GM23248 (cell line): ENCODE results near the gene TMEM74B. TPM values are rescaled to one million over a fixed set of nuclear protein-coding genes. Genes with fewer than 3 reads are reported as not detected.

Experiments used
- DNase-seq: peaks from one replicate; pipeline ENCODE4 v3.0.0-alpha.2; 2015
- H2AFZ ChIP-seq: fragments of 200-600 bp; sonication (generic); 2 replicates; pipeline ENCODE4 v1.6.1; 2016; ENCODE audit warnings: antibody characterized with exemption
- H3F3A ChIP-seq: fragments of 200-600 bp; sonication (generic); 2 replicates; pipeline ENCODE4 v1.6.1; 2016; ENCODE audit warnings: mild to moderate bottlenecking, antibody characterized with exemption, mixed run types; ENCODE audit not compliant: insufficient read depth
- H3K27ac ChIP-seq: fragments of 200-600 bp; sonication (generic); 2 replicates; pipeline ENCODE4 v1.5.1; 2016; ENCODE audit warnings: mild to moderate bottlenecking
- H3K27me3 ChIP-seq: fragments of 200-600 bp; sonication (generic); replicated peaks from 2 replicates; pipeline ENCODE4 v1.6.1; 2016; ENCODE audit warnings: mild to moderate bottlenecking; ENCODE audit not compliant: insufficient read depth
- H3K36me3 ChIP-seq: fragments of 200-600 bp; sonication (generic); 2 replicates; pipeline ENCODE4 v1.6.1; 2016; ENCODE audit warnings: low read depth, mild to moderate bottlenecking
- H3K4me1 ChIP-seq: fragments of 200-600 bp; sonication (generic); 2 replicates; pipeline ENCODE4 v1.6.1; 2016; ENCODE audit warnings: mild to moderate bottlenecking; ENCODE audit not compliant: insufficient read depth
- H3K4me2 ChIP-seq: fragments of 200-600 bp; sonication (generic); one replicate; pipeline ENCODE4 v1.6.1; 2016; ENCODE audit warnings: mild to moderate bottlenecking; ENCODE audit not compliant: unreplicated experiment
- H3K4me3 ChIP-seq: fragments of 200-600 bp; sonication (generic); 2 replicates; pipeline ENCODE4 v1.5.1; 2016; ENCODE audit warnings: mild to moderate bottlenecking
- H3K79me2 ChIP-seq: fragments of 200-600 bp; sonication (generic); 2 replicates; pipeline ENCODE4 v1.6.1; 2016; ENCODE audit warnings: mild to moderate bottlenecking; ENCODE audit not compliant: insufficient read depth
- H3K9ac ChIP-seq: fragments of 200-600 bp; sonication (generic); 2 replicates; pipeline ENCODE4 v1.6.1; 2016; ENCODE audit warnings: mild to moderate bottlenecking
- H3K9me2 ChIP-seq: fragments of 200-600 bp; sonication (generic); 2 replicates; pipeline ENCODE4 v1.6.1; 2016; ENCODE audit warnings: mixed run types, mild to moderate bottlenecking, moderate library complexity; ENCODE audit not compliant: insufficient read depth
- H3K9me3 ChIP-seq: fragments of 200-600 bp; sonication (generic); one replicate; pipeline ENCODE4 v1.6.1; 2017; ENCODE audit warnings: low read depth
- H4K20me1 ChIP-seq: fragments of 200-600 bp; sonication (generic); 2 replicates; pipeline ENCODE4 v1.6.0; 2016; ENCODE audit not compliant: insufficient read depth
- EZH2 ChIP-seq: fragments of 200-600 bp; sonication (generic); IDR thresholded peaks from 2 replicates; pipeline ENCODE4 v1.6.1; 2018; ENCODE audit warnings: antibody characterized with exemption, mild to moderate bottlenecking; ENCODE audit not compliant: insufficient read depth, poor library complexity, severe bottlenecking
- EZH2phosphoT487 ChIP-seq: fragments of 200-600 bp; sonication (generic); IDR thresholded peaks from 2 replicates; pipeline ENCODE4 v1.6.1; 2018; ENCODE audit warnings: antibody characterized with exemption, moderate library complexity, mild to moderate bottlenecking, low read depth; ENCODE audit not compliant: insufficient read depth
- WGBS, 2 experiments: methylation state at CpG; one replicate each; pipeline ENCODE4 v1.1.6; 2015 to 2017; ENCODE audit warnings: low lambda C conversion rate in 2 of 2, low coverage in 1 of 2; ENCODE audit errors: missing lambda C conversion rate in 2 of 2; 5-methylcytosine and 5-hydroxymethylcytosine counted together
- in situ Hi-C: fragments of 300-500 bp; cut with MboI; formaldehyde crosslinking; loops from 2 replicates; pipeline ENCODE4 v1.15.0; 2020
- polyA plus RNA-seq: library from polyadenylated mRNA; unstranded; fragments of >200 nt; fragmentation: Nextera tagmentation; extraction: Ambion mirVana; gene quantifications from 2 replicates; pipeline ENCODE4 v1.2.1, GENCODE V29; 2016
- total RNA-seq: library from RNA; depleted of rRNA; stranded (reverse); fragments of >200 nt; shearing (Covaris generic); gene quantifications from 2 replicates; pipeline ENCODE4 v1.2.3, GENCODE V29; 2014

The TMEM74B gene
- total and polyA plus RNA-seq, 2 experiments from 2014 or later, result 0.18 to 0.43 TPM

GRCh38 chr20:1202762-1203504 lies 18.2 kb upstream of the TMEM74B start, which contains the start of gene C20orf202:
Gene C20orf202 (plus strand): TSS chr20:1203454. CDS start chr20:1203586, 132 bp downstream.
- Histone ChIP-seq H3K9me2 (no peaks in the 10 kb centered on the region), H3K27me3 (peaks cover 34% of the 10 kb centered on the region), H3F3A (no peaks in the 10 kb centered on the region), H3K36me3 (no peaks in the 10 kb centered on the region), H3K9me3 (no peaks in the 10 kb centered on the region), H2AFZ (no peak within 1 kb of the TSS), H4K20me1 (no peaks in the 10 kb centered on the region), H3K79me2 (no peaks in the 10 kb centered on the region), H3K4me1 (no peaks in the 10 kb centered on the region), H3K9ac (no peak within 1 kb of the TSS), H3K4me3 (no peak within 1 kb of the TSS), H3K27ac (no peak within 1 kb of the TSS), H3K4me2 (no peak within 1 kb of the TSS)
- TF ChIP-seq EZH2phosphoT487 (no peak), EZH2 (no peak)
- WGBS, 2 experiments, result 44 to 50% methylated on average over 5 of the region's 5 CpGs
- no peak for DNase-seq
- in situ Hi-C loops, result loop anchor here (25.0 kb wide), 1 partner anchor 391 kb away; no protein-coding TSS in a partner anchor

GRCh38 chr20:1199964-1200363 lies 15.2 kb upstream of the TMEM74B start:
- H3K9me2 ChIP-seq, result no peaks in the 10 kb centered on the region
- no peaks in the 10 kb centered on the region for H4K20me1 ChIP-seq
- no peaks in the 10 kb centered on the region for H3K9me3 ChIP-seq
- no peaks in the 10 kb centered on the region for H3F3A ChIP-seq
- in situ Hi-C loops, result loop anchor here (25.0 kb wide), 1 partner anchor 388 kb away; no protein-coding TSS in a partner anchor
- H3K79me2 ChIP-seq, result no peaks in the 10 kb centered on the region
- H3K4me2 ChIP-seq, result no peak overlapping the region
- no peak overlapping the region for H2AFZ ChIP-seq
- DNase-seq, result no peak
- no peak overlapping the region for H3K4me3 ChIP-seq
- H3K4me1 ChIP-seq, result no peaks in the 10 kb centered on the region
- 89 to 91% methylated on average over 1 of the region's 1 CpG for WGBS, 2 experiments
- TF ChIP-seq EZH2phosphoT487, result no peak
- TF ChIP-seq EZH2, result no peak
- no peak overlapping the region for H3K9ac ChIP-seq
- H3K27ac ChIP-seq, result no peak overlapping the region
- peaks cover 29% of the 10 kb centered on the region for H3K27me3 ChIP-seq
- H3K36me3 ChIP-seq, result no peaks in the 10 kb centered on the region

GRCh38 chr20:1199212-1199873 lies 14.6 kb upstream of the TMEM74B start:
- H2AFZ ChIP-seq, result no peak overlapping the region
- H3K4me1 ChIP-seq, result no peaks in the 10 kb centered on the region
- H4K20me1 ChIP-seq, result no peaks in the 10 kb centered on the region
- no peak overlapping the region for H3K27ac ChIP-seq
- H3K9me2 ChIP-seq, result no peaks in the 10 kb centered on the region
- peaks cover 29% of the 10 kb centered on the region for H3K27me3 ChIP-seq
- no peaks in the 10 kb centered on the region for H3K36me3 ChIP-seq
- WGBS, 2 experiments, result 15 to 21% methylated on average over 7 of the region's 7 CpGs
- TF ChIP-seq EZH2 (no peak), EZH2phosphoT487 (no peak)
- in situ Hi-C loops, result no loop called here
- no peak overlapping the region for H3K4me3 ChIP-seq
- H3K9ac ChIP-seq, result no peak overlapping the region
- H3K9me3 ChIP-seq, result no peaks in the 10 kb centered on the region
- no peaks in the 10 kb centered on the region for H3F3A ChIP-seq
- no peaks in the 10 kb centered on the region for H3K79me2 ChIP-seq
- no peak for DNase-seq
- H3K4me2 ChIP-seq, result no peak overlapping the region

GRCh38 chr20:1198751-1199150 lies 14.0 kb upstream of the TMEM74B start:
- no peak overlapping the region for H3K4me3 ChIP-seq
- in situ Hi-C loops, result no loop called here
- H3K36me3 ChIP-seq, result no peaks in the 10 kb centered on the region
- H3K9me2 ChIP-seq, result no peaks in the 10 kb centered on the region
- no peaks in the 10 kb centered on the region for H3F3A ChIP-seq
- 70 to 72% methylated on average over 5 of the region's 5 CpGs for WGBS, 2 experiments
- no peak overlapping the region for H2AFZ ChIP-seq
- TF ChIP-seq EZH2phosphoT487 (no peak), EZH2 (no peak)
- H3K9me3 ChIP-seq, result no peaks in the 10 kb centered on the region
- no peaks in the 10 kb centered on the region for H4K20me1 ChIP-seq
- no peak overlapping the region for H3K4me2 ChIP-seq
- no peak overlapping the region for H3K9ac ChIP-seq
- H3K79me2 ChIP-seq, result no peaks in the 10 kb centered on the region
- no peak for DNase-seq
- H3K27me3 ChIP-seq, result peaks cover 29% of the 10 kb centered on the region
- H3K27ac ChIP-seq, result no peak overlapping the region
- H3K4me1 ChIP-seq, result no peaks in the 10 kb centered on the region
